Raji (cell line): ENCODE results near the gene CHCHD3.

ENCODE experiments used
- POLR2A ChIP-seq: IDR thresholded peaks from 2 replicates; pipeline ENCODE4 v1.6.1; 2011; ENCODE audit warnings: low read depth, low read length, control low read depth; ENCODE audit not compliant: insufficient read depth

CHCHD3 gene

GRCh38 chr7:133060004-133060403 is 21.9 kb downstream of the CHCHD3 start:
- TF ChIP-seq POLR2A = no peak

- TF ChIP-seq POLR2A = no peak
Observed at GRCh38 chr7:133059263-133059662, 22.6 kb downstream of the CHCHD3 start.

- no peak for TF ChIP-seq POLR2A
Observed at GRCh38 chr7:133056370-133057238, 25.3 kb downstream of the CHCHD3 start.

GRCh38 chr7:133054162-133054840 is 27.6 kb downstream of the CHCHD3 start:
- TF ChIP-seq POLR2A = no peak

GRCh38 chr7:133053321-133053891 is 28.5 kb downstream of the CHCHD3 start:
- TF ChIP-seq POLR2A = no peak

GRCh38 chr7:133052826-133053225 is 29.1 kb downstream of the CHCHD3 start:
- no peak for TF ChIP-seq POLR2A

GRCh38 chr7:133052401-133052756 is 29.5 kb downstream of the CHCHD3 start:
- TF ChIP-seq POLR2A = no peak

GRCh38 chr7:133051719-133052400 is 30.0 kb downstream of the CHCHD3 start:
- TF ChIP-seq POLR2A = no peak

GRCh38 chr7:133051066-133051465 is 30.8 kb downstream of the CHCHD3 start:
- TF ChIP-seq POLR2A = no peak

GRCh38 chr7:133050200-133050995 is 31.5 kb downstream of the CHCHD3 start:
- no peak for TF ChIP-seq POLR2A

GRCh38 chr7:133048589-133048988 is 33.3 kb downstream of the CHCHD3 start:
- no peak for TF ChIP-seq POLR2A

- TF ChIP-seq POLR2A = no peak
Observed at GRCh38 chr7:133047321-133047720, 34.6 kb downstream of the CHCHD3 start.

- no peak for TF ChIP-seq POLR2A
Observed at GRCh38 chr7:133044722-133045473, 37.0 kb downstream of the CHCHD3 start.

GRCh38 chr7:133040674-133041073 is 41.2 kb downstream of the CHCHD3 start:
- no peak for TF ChIP-seq POLR2A
